Body of pancreas (tissue), 4 donors: ENCODE data around the gene CTNS. TPM values are rescaled to one million over a fixed set of nuclear protein-coding genes. Genes with fewer than 3 reads are reported as not detected.
A peak's percentile ranks its signal among the peaks of the same experiment; 100 is the strongest.

Source experiments
- ATAC-seq: fragments of 150-250 bp; one replicate; pipeline ENCODE4 v1.9.1; 2016
- DNase-seq, 4 donors: peaks; one replicate each; pipeline ENCODE4 v3.0.0-alpha.2; 2019
- H3K27ac ChIP-seq, 4 donors: fragments of 200-600 bp; sonication (generic); 1 replicate in 3 of 4; 2 replicates in 1 of 4; pipeline versions ENCODE4 v1.5.1 to v1.6.1; 2016 to 2019; ENCODE audit warnings: mild to moderate bottlenecking in 1 of 4, mixed read lengths in 1 of 4, moderate library complexity in 1 of 4
- H3K27me3 ChIP-seq, 2 donors: fragments of 200-600 bp; sonication (generic); one replicate each; pipeline ENCODE4 v1.6.0; 2016; ENCODE audit warnings: mild to moderate bottlenecking in 1 of 2
- H3K36me3 ChIP-seq, 2 donors: fragments of 200-600 bp; sonication (generic); replicated peaks in 1 of 2; 2 replicates each; pipeline ENCODE4 v1.5.1; 2016; ENCODE audit warnings: low read depth in 2 of 2; ENCODE audit not compliant: insufficient read depth in 1 of 2
- H3K4me1 ChIP-seq: fragments of 200-600 bp; sonication (generic); one replicate; pipeline ENCODE4 v1.6.0; 2016
- H3K4me3 ChIP-seq, 2 donors: fragments of 200-600 bp; sonication (generic); 1 replicate in 1 of 2; 2 replicates in 1 of 2; pipeline ENCODE4 v1.5.1; 2016 to 2019
- H3K9me3 ChIP-seq, 3 donors: fragments of 200-600 bp; sonication (generic); 1 replicate in 2 of 3; 2 replicates in 1 of 3; pipeline ENCODE4 v1.5.1; 2016
- POLR2A ChIP-seq, 3 donors: fragments of 450-650 bp; IDR thresholded peaks; one replicate each; pipeline ENCODE4 v1.6.1; 2016; ENCODE audit warnings: antibody characterized with exemption in 3 of 3, mild to moderate bottlenecking in 2 of 3
- WGBS, 2 donors: methylation state at CpG; one replicate each; pipeline ENCODE4 v1.1.5; 2017; 5-methylcytosine and 5-hydroxymethylcytosine counted together
- intact Hi-C: fragments of 100-400 bp; cut with DNase I; formaldehyde crosslinking; loops from one replicate; pipeline ENCODE4 v1.15.1; 2023
- total RNA-seq, 2 donors: library from RNA; depleted of rRNA; stranded (reverse); fragments of >200 nt; gene quantifications; one replicate each; pipeline ENCODE4 v1.1.0, GENCODE V29; 2016
- TF ChIP-seq, protein P1 (sequence below), 7 experiments: fragments of 450-650 bp in 4 of 7; fragments of 200-600 bp in 3 of 7; sonication (generic) in 3 of 7; IDR thresholded peaks; one replicate each; pipeline ENCODE4 v1.5.1; 2016 to 2019; ENCODE audit warnings: antibody characterized with exemption in 7 of 7

CTNS gene
- total RNA-seq, 2 donors from 2014 or later = 15.8 to 29.3 TPM

DNA sequence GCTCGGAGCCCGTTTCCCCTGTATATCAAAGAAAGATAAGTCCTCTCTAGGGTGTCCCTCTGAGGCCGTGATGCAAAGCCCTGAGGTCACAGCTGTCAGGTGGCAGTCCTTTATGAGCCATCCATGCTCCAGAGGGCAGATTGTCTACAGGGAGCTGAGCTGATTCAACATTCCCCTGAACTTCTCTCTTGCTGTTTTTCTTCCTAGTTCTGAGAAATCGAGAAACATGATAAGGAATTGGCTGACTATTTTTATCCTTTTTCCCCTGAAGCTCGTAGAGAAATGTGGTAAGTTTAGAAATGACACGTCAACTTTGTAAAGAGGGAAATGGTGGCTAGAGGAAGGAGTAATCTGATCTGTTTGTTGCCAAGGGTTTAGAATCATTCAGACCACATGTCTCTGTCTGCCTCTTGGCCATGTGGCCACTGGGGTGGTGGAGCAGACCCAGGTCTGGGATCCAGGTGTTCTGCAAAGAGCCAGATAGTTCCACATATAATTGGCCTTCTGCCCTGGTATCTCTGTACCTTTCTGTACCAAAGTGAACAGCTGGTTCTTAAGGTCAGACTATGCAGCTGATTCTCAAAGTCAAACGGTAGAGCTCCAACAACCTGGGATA, 3.5 kb downstream of the CTNS start:
- DNase-seq = peak; percentile 62 to 84 (median 79)
- peak in 1 of 3 donors; percentile 23 for TF ChIP-seq POLR2A (IDR thresholded peaks at IDR 0.05)
- TF ChIP-seq, protein P1, sequence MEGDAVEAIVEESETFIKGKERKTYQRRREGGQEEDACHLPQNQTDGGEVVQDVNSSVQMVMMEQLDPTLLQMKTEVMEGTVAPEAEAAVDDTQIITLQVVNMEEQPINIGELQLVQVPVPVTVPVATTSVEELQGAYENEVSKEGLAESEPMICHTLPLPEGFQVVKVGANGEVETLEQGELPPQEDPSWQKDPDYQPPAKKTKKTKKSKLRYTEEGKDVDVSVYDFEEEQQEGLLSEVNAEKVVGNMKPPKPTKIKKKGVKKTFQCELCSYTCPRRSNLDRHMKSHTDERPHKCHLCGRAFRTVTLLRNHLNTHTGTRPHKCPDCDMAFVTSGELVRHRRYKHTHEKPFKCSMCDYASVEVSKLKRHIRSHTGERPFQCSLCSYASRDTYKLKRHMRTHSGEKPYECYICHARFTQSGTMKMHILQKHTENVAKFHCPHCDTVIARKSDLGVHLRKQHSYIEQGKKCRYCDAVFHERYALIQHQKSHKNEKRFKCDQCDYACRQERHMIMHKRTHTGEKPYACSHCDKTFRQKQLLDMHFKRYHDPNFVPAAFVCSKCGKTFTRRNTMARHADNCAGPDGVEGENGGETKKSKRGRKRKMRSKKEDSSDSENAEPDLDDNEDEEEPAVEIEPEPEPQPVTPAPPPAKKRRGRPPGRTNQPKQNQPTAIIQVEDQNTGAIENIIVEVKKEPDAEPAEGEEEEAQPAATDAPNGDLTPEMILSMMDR (IDR thresholded peaks at IDR 0.05) = peak in 2 of 7 experiments; percentile 8 to 21
- H3K9me3 ChIP-seq = no peaks in the 10 kb centered on the region
- 27 to 31% methylated on average over 7 of the region's 7 CpGs for WGBS, 2 donors
- H3K27me3 ChIP-seq = no peaks in the 10 kb centered on the region
- H3K4me1 ChIP-seq = peaks cover 40% of the 10 kb centered on the region
- H3K36me3 ChIP-seq = peaks cover 0 to 4% of the 10 kb centered on the region in 2 donors
- no peak overlapping the region for H3K4me3 ChIP-seq
- intact Hi-C loops = no loop called here
- ATAC-seq = peak; percentile 36
- peak overlapping the region; percentile 51 to 85 (median 66) for H3K27ac ChIP-seq

DNA sequence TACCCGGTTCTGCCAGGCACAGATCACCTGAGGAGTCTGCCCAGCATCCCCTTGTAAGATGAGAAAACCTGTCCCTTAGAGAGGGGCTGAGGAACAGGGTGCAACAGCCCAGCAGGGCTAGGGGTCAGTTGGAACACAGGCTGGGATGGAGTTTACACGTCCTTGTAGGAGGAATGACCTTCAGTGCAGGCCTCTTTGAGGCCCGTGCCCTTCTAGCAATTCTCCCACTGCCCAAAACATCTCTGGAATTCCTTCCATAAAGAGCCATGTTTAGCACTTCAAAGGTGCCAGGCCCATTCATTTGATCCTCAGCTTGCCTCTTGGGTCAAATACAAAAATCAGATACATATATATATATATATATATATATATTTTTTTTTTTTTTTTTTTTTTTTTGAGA, 4.5 kb downstream of the CTNS start:
- Histone ChIP-seq H3K27ac (peak overlapping the region in 3 of 4 donors; percentile 58 to 85 (median 75)), H3K9me3 (no peaks in the 10 kb centered on the region), H3K36me3 (peaks cover 0 to 4% of the 10 kb centered on the region in 2 donors), H3K4me3 (no peak overlapping the region), H3K4me1 (peaks cover 38% of the 10 kb centered on the region), H3K27me3 (no peaks in the 10 kb centered on the region)
- intact Hi-C loops = no loop called here
- no peak for TF ChIP-seq POLR2A (IDR thresholded peaks at IDR 0.05)
- TF ChIP-seq, protein P1 (IDR thresholded peaks at IDR 0.05) = no peak
- DNase-seq (no peak), ATAC-seq (no peak)
- 34 to 45% methylated on average over 3 of the region's 3 CpGs for WGBS, 2 donors

DNA sequence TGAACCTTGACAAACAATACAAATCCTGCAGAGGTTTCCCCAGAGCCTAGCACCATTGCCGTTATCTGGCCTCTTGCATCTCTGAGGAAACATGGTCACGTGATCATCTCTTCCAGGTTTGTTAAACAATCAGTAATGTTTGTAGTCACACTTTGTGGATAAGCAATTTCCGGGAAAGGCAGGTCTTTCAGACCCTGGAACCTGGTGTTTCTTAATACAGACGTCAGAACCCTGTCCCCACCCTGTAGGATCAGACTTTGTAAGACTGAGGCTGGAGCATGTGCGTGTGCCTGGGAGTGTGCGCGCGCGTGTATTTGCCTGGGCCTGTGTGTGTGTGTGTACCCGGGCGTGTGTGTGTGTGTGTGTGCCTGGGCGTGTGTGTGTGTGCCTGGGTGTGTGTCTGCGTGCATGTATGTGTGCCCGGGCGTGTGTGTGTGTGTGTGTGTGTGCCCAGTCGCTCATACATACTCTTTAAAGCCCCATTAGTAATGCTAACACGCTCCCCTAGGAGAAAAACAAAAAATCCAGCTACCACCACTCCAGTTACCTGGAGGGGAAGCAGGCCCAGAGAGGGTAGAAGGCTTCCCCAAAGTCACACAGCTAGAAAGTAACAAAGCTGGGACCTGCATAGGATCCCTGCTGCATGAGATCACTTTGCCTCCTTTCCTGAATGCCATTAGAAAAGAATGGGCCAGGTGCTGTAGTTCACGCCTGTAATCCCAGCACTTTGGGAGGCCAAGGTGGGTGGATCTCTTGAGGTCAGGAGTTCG, 5.3 kb downstream of the CTNS start:
- TF ChIP-seq POLR2A (IDR thresholded peaks at IDR 0.05) = no peak
- TF ChIP-seq, protein P1 (IDR thresholded peaks at IDR 0.05) = no peak
- H3K4me3 ChIP-seq = no peak overlapping the region
- DNase-seq (no peak), ATAC-seq (no peak)
- peaks cover 0 to 4% of the 10 kb centered on the region in 2 donors for H3K36me3 ChIP-seq
- 72 to 75% methylated on average over 8 to 17 of the region's 19 CpGs for WGBS, 2 donors
- no peaks in the 10 kb centered on the region for H3K9me3 ChIP-seq
- peaks cover 38% of the 10 kb centered on the region for H3K4me1 ChIP-seq
- intact Hi-C loops = no loop called here
- H3K27ac ChIP-seq = no peak overlapping the region
- no peaks in the 10 kb centered on the region for H3K27me3 ChIP-seq

DNA sequence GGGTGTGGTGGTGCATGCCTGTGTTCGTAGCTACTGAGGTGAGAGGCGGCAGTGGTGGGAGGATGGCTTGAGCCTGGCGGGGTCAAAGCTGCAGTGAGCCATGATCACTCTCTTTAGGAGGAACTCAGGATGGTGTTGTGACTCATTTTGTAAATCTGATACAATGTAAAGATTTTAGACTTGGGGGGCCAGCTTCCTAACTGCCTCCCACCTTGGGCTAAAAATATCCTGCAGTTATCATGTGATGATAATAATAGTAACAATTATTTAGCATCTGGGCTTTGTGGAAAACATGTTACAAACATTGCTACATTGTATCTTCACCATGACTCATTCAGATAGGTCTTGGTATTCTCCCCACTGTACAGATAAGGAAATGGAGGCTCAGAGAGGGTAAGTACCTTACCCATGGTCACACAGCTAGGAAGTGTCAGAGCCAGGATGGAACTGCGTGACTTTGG, 7.4 kb downstream of the CTNS start:
- H3K9me3 ChIP-seq = no peaks in the 10 kb centered on the region
- H3K27me3 ChIP-seq = no peaks in the 10 kb centered on the region
- 92 to 99% methylated on average over 4 of the region's 4 CpGs for WGBS, 2 donors
- no peak overlapping the region for H3K27ac ChIP-seq
- peaks cover 0 to 4% of the 10 kb centered on the region in 2 donors for H3K36me3 ChIP-seq
- DNase-seq (no peak), ATAC-seq (no peak)
- no peak for TF ChIP-seq POLR2A (IDR thresholded peaks at IDR 0.05)
- TF ChIP-seq, protein P1 (IDR thresholded peaks at IDR 0.05) = no peak
- H3K4me1 ChIP-seq = peaks cover 24% of the 10 kb centered on the region
- intact Hi-C loops = no loop called here
- H3K4me3 ChIP-seq = no peak overlapping the region
